ENCODE results near the gene INSM2. TPM values are rescaled to one million over a fixed set of nuclear protein-coding genes. Genes with fewer than 3 reads are reported as not detected.

The INSM2 gene
- total RNA-seq, 1 experiment from 2014 or later, result not detected

DNA sequence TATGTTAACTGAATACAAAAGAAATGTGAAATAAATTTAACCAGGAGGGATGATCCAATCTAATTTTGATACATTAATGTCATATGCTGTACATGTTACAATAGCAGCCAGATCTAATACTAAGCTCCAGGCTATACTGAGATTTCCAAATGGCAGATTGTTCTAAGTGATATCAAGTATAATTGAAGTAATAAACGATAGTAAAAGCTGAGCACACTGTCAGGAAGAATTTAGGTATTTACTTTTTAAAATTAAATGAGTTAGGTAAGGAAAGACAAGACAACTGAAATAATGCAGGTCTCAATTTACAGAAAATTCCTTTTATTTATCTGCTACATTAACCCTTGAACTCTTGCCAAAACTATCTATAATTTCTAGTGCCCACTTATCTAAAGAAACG, 39.9 kb downstream of the INSM2 start:
- DNase-seq (ENCODE audit: low read depth, low spot score) (no peak), ATAC-seq (no peak)
- no peaks in the 10 kb centered on the region for H3K27me3 ChIP-seq (ENCODE audit: insufficient read depth, low read length)
- intact Hi-C loops (cut with micrococcal nuclease), result no loop called here
- no peak overlapping the region for H3K9ac ChIP-seq (ENCODE audit: low read length)
- no peak overlapping the region for H3K4me2 ChIP-seq (ENCODE audit: low read length)
- H3K4me1 ChIP-seq (ENCODE audit: control insufficient read depth in 1 of 2, insufficient read depth in 2 of 2, low read length in 2 of 2), result no peaks in the 10 kb centered on the region
- no peaks in the 10 kb centered on the region for H4K20me1 ChIP-seq (ENCODE audit: insufficient read depth)
- H3K79me2 ChIP-seq (ENCODE audit: insufficient read depth, low read length), result no peaks in the 10 kb centered on the region
- H2AFZ ChIP-seq (ENCODE audit: low read depth, low read length, poor library complexity, severe bottlenecking), result no peak overlapping the region
- RAD21 ChIA-PET (ENCODE audit: low non-redundant PET in 1 of 2, low total read pairs in 2 of 2, uncharacterized antibody in 2 of 2, unreplicated experiment in 2 of 2), result no interaction called here
- no peak overlapping the region for H3K27ac ChIP-seq (ENCODE audit: low read depth, low read length)
- CTCF ChIA-PET, result no interaction called here
- H3K9me2 ChIP-seq (ENCODE audit: insufficient read depth), result peaks cover 1% of the 10 kb centered on the region
- H3K9me3 ChIP-seq (ENCODE audit: control insufficient read depth in 1 of 2, insufficient read depth in 1 of 2, low read depth in 1 of 2, low read length in 2 of 2), result no peaks in the 10 kb centered on the region
- BruUV-seq (replicated peaks), result no TSS peak
- H3K36me3 ChIP-seq (ENCODE audit: control insufficient read depth in 1 of 2, insufficient read depth in 2 of 2, low read length in 2 of 2), result no peaks in the 10 kb centered on the region
- TF ChIP-seq REST (IDR thresholded peaks at IDR 0.05; ENCODE audit: low read depth) (no peak), JUND (IDR thresholded peaks at IDR 0.05) (no peak), CEBPB (IDR thresholded peaks at IDR 0.05; ENCODE audit: low read depth) (no peak), TCF7L2 (IDR thresholded peaks at IDR 0.05; ENCODE audit: borderline replicate concordance, extremely low read depth, insufficient read depth, insufficient read length) (no peak), RAD21 (IDR thresholded peaks at IDR 0.05; ENCODE audit: low read depth) (no peak), POLR2AphosphoS5 (IDR thresholded peaks at IDR 0.05; ENCODE audit: low read depth, low read length) (no peak), ATF3 (IDR thresholded peaks at IDR 0.05) (no peak), CBX3 (IDR thresholded peaks at IDR 0.05; ENCODE audit: low read depth) (no peak), ZNF274 (IDR thresholded peaks at IDR 0.05; ENCODE audit: low read depth, low read length) (no peak), ELF1 (IDR thresholded peaks at IDR 0.05; ENCODE audit: borderline replicate concordance, low read depth) (no peak), EZH2phosphoT487 (IDR thresholded peaks at IDR 0.05; ENCODE audit: borderline replicate concordance) (no peak), EZH2 (IDR thresholded peaks at IDR 0.05) (no peak), POLR2A (IDR thresholded peaks at IDR 0.05; ENCODE audit: borderline replicate concordance, extremely low read depth, insufficient read depth, insufficient read length) (no peak)
- TF ChIP-seq, protein P1, sequence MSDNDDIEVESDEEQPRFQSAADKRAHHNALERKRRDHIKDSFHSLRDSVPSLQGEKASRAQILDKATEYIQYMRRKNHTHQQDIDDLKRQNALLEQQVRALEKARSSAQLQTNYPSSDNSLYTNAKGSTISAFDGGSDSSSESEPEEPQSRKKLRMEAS (IDR thresholded peaks at IDR 0.05), result no peak
- no peak overlapping the region for H3K4me3 ChIP-seq (replicated peaks in 1 of 2; ENCODE audit: low read depth in 1 of 2, low read length in 2 of 2)
- POLR2A ChIA-PET, result no interaction called here
